D721Med (cell line): Measurements from ENCODE around the gene SLC29A2.

Source experiments
- DNase-seq: peaks from one replicate; pipeline ENCODE4 v3.0.0; 2011; ENCODE audit warnings: low spot score; ENCODE audit not compliant: insufficient read length
- FAIRE-seq: peaks from 2 replicates; lab custom pipeline; 2011; peaks lifted over from hg19 to GRCh38; lab: Jason Lieb, UNC
- TF ChIP-seq, protein P1 (sequence below): IDR thresholded peaks from 2 replicates; pipeline ENCODE4 v1.5.1; 2012; ENCODE audit warnings: mild to moderate bottlenecking, control low read depth; ENCODE audit not compliant: insufficient read depth; ENCODE audit errors: missing control alignments

Gene SLC29A2

DNA sequence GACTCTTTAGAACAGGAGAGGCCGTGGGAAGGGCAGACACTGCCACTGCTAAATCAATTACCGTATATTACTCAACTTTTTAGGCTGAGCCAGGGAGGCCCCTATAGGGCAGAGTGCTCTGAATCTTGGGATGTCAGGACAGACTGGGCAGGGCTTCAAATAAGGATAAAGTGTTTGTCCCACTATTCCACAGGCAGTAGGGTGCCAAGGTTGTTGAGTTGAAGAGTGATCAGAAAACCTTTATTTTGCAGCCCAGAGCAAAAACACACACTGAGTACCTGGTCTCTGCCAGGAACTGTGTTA lies 22.5 kb downstream of the SLC29A2 start:
- no peak for FAIRE-seq
- no peak for DNase-seq
- TF ChIP-seq, protein P1, sequence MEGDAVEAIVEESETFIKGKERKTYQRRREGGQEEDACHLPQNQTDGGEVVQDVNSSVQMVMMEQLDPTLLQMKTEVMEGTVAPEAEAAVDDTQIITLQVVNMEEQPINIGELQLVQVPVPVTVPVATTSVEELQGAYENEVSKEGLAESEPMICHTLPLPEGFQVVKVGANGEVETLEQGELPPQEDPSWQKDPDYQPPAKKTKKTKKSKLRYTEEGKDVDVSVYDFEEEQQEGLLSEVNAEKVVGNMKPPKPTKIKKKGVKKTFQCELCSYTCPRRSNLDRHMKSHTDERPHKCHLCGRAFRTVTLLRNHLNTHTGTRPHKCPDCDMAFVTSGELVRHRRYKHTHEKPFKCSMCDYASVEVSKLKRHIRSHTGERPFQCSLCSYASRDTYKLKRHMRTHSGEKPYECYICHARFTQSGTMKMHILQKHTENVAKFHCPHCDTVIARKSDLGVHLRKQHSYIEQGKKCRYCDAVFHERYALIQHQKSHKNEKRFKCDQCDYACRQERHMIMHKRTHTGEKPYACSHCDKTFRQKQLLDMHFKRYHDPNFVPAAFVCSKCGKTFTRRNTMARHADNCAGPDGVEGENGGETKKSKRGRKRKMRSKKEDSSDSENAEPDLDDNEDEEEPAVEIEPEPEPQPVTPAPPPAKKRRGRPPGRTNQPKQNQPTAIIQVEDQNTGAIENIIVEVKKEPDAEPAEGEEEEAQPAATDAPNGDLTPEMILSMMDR: no peak

DNA sequence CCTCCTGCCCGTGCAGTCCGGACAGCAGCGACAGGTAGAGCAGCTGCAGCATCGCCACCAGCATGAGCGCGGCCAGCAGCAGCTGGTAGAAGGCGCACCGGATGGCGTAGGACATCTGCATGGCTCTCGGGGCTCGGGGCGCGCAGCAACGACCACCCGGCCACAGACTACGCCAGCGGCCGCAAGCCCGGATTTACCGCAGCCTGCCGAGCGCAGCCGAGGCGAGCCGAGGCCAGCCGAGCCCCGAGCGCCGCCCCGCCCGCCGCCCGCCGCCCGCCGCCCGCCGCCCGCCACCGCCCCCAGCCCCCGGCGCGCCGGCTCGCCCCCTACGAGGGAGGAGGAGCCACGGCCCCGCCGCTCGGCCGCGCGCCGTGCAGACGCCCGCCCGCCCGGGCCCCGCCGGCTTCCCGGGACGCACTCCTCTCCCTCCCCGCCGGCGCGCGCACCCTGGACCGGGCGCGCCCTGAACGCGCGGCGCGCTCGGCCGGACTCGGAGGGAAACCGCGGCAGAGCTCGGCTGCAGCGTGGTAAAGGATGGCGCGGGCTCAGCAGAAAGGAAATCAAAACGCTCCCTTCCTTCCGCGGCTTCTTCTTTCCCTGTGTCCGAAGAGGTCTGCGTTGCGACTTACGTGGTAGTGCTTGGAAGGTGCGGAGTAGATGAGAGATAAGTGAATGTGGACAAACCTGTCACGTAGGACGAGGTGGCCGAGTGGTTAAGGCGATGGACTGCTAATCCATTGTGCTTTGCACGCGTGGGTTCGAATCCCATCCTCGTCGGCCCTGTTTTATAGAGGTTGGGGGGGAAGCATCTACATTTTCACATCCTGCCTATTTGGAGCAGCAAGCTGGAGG lies 23.9 kb downstream of the SLC29A2 start, which contains the start of gene B4GAT1:
Gene B4GAT1 (minus strand): TSS at position 205 of the 852 bp plus-strand sequence. CDS start 84 bp downstream, at position 121.
- TF ChIP-seq, protein P1: no peak
- DNase-seq (no peak), FAIRE-seq (no peak)

DNA sequence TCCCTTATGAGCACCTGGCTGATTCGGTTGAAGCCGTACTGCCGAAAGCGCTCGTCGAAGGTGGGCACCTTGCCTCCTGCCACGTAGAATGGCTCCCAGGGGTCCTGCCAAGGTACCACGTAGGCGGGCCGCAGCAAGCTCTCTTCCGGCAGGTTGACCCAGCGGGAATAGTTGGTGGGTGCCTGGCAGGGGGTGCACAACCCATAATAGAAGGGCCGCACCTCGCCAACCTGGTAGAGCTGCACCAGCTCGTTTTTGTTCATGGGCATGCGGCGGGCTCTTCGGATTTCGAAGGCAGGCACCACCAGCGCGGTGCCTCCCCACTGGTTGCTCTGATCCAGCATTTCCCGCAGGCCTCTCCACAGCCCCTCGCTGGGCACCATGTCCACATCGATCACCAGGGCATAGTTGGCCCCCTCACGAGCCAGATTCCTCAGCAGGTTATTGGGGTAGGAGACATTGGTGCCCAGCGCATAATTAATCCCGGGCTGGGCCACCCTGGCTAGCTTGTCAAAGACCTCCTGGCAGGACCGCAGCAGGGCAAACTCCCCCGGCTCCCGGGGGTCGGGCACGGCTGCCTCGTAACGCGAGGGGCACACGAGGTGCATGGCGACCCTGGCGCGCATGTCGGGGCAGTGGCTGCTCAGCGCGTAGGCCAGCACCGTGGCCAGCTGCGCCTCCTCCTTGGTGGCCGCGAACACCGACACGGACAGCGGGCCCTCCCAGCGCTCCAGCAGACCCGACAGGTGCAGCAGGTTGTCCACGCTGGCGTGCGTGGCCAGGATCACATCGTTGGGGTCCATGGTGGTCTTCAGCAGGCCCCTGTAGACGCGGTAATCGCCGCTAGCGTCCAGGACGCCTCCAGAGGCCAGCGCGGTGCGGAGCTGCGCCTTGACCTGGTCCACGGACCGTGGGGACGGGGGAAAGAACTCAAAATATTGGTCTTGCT lies 24.8 kb downstream of the SLC29A2 start:
- DNase-seq (no peak), FAIRE-seq (no peak)
- TF ChIP-seq, protein P1: no peak

DNA sequence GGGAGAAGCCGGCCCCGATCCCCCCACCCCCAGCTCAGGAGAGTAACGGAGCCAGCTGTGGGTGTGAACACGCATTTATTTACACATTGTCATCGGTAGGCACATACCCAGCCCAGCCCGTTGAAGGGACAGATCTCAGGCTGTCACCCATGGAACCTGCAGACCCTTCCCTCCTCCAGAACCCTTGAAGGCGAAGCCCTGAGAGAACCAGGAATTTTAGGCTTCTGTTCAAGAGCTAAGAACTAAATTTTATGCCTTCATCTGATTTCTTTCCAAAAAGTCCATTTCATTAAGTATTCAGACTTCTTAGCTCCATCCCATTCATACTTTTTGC lies 26.3 kb downstream of the SLC29A2 start:
- no peak for FAIRE-seq
- TF ChIP-seq, protein P1: no peak
- no peak for DNase-seq

DNA sequence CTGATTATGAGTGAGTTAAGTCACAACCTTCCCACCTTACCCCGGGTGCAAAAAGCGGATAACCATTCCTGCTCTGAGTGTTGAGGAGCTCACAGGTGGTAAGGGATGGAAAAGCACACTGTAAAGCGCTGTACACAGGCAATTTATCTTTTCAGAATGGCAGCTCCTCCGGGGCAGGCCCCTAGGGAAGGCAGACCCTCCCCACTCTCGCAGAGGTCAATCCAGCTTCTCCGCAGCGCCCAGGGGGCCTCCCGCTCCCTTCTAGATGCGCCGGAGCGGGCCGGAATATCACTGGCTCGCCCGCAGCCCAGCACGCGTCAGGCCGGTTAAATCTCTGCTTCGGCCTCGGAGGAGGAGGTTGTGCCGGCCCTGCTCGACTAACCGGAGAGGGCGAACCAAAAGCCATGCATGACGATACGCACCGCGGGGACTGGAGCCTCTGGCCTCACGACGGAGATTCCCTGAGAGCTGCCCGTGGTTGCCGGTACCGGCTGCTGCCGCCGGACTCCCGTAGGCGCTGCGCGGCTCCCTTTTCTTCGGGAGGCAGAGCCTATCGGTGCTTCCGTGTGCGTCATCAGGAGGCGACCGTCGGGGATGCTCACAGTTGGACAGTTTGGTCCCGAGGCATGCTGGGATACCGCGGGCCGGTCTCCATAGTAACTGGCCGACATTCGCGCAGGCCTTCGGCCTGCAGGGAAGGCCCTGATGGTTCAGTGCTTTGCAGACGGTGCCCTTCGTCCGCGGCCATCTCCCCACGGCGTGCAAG lies 26.8 kb downstream of the SLC29A2 start, which contains the start of gene BRMS1:
Gene BRMS1 (minus strand): TSS at position 555 of the 766 bp plus-strand sequence. CDS start 2,870 bp downstream, outside the sequence.
- DNase-seq: peak; percentile 97
- FAIRE-seq: no peak
- TF ChIP-seq, protein P1: no peak

DNA sequence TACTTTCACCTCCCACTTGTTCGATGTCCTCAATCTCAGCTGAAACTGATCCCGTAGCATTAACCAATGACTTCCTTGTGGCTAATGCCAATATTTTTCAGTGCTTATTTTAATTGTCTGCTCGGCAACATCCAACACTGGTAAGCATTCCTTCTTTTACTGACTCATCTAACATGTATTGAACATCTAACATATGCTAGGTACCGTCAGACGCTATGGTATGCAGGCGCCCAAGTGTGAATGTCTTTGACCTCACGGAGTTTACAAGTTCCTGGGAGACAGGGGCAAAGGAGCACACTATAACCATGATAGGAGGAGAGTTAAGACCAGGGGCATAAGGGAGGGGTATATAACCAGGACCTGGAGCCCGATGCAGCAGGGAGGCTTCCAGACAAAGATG lies 28.4 kb downstream of the SLC29A2 start:
- DNase-seq: no peak
- FAIRE-seq: no peak
- TF ChIP-seq, protein P1: no peak
